ENCODE data around the gene OLFML2A.

OLFML2A gene

GRCh38 chr9:124790801-124791505 is 14.0 kb downstream of the OLFML2A start:
- no peak overlapping the region for H3K4me3 ChIP-seq (ENCODE audit: low read depth, low read length)
- TF ChIP-seq, protein P1, sequence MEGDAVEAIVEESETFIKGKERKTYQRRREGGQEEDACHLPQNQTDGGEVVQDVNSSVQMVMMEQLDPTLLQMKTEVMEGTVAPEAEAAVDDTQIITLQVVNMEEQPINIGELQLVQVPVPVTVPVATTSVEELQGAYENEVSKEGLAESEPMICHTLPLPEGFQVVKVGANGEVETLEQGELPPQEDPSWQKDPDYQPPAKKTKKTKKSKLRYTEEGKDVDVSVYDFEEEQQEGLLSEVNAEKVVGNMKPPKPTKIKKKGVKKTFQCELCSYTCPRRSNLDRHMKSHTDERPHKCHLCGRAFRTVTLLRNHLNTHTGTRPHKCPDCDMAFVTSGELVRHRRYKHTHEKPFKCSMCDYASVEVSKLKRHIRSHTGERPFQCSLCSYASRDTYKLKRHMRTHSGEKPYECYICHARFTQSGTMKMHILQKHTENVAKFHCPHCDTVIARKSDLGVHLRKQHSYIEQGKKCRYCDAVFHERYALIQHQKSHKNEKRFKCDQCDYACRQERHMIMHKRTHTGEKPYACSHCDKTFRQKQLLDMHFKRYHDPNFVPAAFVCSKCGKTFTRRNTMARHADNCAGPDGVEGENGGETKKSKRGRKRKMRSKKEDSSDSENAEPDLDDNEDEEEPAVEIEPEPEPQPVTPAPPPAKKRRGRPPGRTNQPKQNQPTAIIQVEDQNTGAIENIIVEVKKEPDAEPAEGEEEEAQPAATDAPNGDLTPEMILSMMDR (IDR thresholded peaks at IDR 0.05; ENCODE audit: borderline replicate concordance, insufficient read depth, low read depth, low read length), result no peak

- TF ChIP-seq, protein P1 (IDR thresholded peaks at IDR 0.05; ENCODE audit: borderline replicate concordance, insufficient read depth, low read depth, low read length), result no peak
- no peak overlapping the region for H3K4me3 ChIP-seq (ENCODE audit: low read depth, low read length)
Measured at GRCh38 chr9:124792257-124793014, 15.5 kb downstream of the OLFML2A start.

- TF ChIP-seq, protein P1 (IDR thresholded peaks at IDR 0.05; ENCODE audit: borderline replicate concordance, insufficient read depth, low read depth, low read length), result no peak
- H3K4me3 ChIP-seq (ENCODE audit: low read depth, low read length), result no peak overlapping the region
Measured at GRCh38 chr9:124793015-124793541, 16.1 kb downstream of the OLFML2A start.

DNA sequence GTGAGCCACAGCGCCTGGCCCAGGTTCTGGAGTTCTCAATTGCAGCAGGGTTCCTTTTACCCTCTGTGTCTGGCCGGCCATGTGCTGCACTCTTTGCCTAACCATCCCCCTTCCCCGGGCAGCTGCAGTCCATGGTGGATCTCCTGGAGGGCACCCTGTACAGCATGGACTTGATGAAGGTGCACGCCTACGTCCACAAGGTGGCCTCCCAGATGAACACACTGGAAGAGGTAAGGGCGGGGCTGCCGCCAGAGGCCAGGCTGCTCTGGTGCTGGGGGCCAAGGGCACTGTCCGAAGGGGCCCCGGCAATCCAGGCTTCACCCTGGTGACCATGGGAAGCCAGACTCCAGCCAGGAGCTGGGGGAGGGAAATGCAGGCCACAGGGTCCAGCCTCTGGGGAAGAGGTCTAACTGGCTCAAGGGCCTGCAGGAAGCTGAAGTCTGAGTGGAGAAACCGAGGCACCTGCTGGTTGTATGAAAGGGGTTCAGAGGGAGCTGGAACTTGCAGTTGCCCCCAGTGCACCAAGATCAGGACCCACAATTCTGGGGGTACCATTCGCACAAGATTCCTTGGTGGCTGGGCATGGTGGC is 18.1 kb downstream of the OLFML2A start:
- TF ChIP-seq, protein P1 (IDR thresholded peaks at IDR 0.05; ENCODE audit: borderline replicate concordance, insufficient read depth, low read depth, low read length), result no peak
- no peak overlapping the region for H3K4me3 ChIP-seq (ENCODE audit: low read depth, low read length)

GRCh38 chr9:124795881-124796431 is 19.0 kb downstream of the OLFML2A start:
- H3K4me3 ChIP-seq (ENCODE audit: low read depth, low read length), result no peak overlapping the region
- TF ChIP-seq, protein P1 (IDR thresholded peaks at IDR 0.05; ENCODE audit: borderline replicate concordance, insufficient read depth, low read depth, low read length), result no peak

DNA sequence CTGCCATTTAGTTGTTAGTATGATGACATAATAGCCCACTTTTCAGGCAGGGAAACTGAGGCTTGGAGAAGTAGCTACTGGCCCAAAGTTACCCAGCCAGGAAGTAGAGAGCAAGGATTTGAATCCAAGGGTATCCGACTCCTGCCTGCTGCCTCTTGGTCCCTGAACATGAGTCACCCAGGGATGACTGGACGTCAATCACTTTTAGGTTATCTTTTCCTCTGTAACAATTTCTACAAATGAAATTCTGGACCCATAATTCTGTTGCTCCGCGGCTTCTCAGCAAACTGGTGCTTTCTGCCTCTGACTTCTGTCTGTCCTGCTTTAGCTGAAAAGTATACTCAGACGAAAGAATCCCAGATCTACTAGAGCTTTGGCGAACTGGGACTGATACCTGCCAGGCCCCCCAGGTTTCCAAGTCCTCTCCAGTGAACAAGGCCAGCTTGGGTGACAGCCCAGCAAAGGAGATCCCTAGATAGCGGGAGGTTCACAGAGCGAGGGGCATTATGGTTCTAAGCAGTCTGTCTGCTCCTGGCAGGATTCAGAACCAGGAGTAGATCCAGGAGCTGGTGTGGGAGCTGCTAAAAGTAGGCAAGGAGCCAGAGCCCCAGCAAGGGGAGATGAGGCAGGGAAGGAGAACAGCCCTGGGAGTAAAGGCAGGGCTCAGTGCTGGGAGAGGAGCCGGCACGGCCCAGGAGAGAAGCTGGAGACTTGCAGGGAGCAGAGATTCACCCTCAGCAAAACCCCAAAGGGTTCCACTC is 20.6 kb downstream of the OLFML2A start:
- TF ChIP-seq, protein P1 (IDR thresholded peaks at IDR 0.05; ENCODE audit: borderline replicate concordance, insufficient read depth, low read depth, low read length), result no peak
- H3K4me3 ChIP-seq (ENCODE audit: low read depth, low read length), result no peak overlapping the region
